ENCODE measurements around the gene PPHLN1. TPM values are rescaled to one million over a fixed set of nuclear protein-coding genes. Genes with fewer than 3 reads are reported as not detected.
"Not testable (repeated sequence)": the region's sequence is repeated elsewhere in the genome, so short reads cannot be mapped to it uniquely, and the experiment has no call there.

The PPHLN1 gene
- polyA plus RNA-seq, 1 donor, result 58.8 TPM

DNA sequence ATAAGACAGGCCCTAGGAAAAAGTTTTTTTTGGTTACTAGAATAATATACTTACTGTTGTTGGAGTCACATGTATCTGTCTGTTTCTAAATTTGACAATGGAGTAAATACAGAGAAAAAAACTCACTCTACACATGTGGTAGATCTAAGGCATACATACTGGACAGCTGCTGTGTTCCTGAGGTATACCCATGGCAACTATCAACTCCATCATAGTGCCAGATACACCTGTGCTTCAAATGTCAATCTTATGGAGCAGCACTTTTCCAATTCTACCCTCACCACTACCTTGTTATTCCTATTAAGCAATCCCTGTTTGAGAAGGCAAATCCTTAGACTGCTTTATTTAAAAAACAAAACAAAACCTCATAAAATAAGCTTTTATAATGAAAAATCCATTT lies 3.4 kb upstream of the PPHLN1 start:
- no peak for DNase-seq (ENCODE audit: low read depth)

DNA sequence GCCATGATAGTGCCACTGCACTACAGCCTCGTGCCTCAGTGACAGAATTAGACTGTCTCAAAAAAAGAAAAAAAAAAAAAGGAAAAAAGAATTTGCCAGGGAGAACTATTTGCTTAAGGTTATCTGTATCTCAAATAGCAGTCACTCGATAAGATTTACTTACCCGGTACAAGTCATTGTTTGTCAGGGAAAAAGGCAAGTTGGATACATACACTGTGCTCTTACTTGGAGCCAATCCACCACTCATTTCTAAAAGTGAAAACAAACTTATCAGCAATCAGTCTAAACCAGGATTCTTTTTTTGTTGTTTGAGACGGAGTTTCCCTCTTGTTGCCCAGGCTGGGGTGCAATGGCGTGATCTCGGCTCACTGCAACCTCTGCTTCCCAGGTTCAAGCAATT lies 2.1 kb upstream of the PPHLN1 start:
- DNase-seq (ENCODE audit: low read depth), result no peak

GRCh38 chr12:42325326-42325652 lies 678 bp upstream of the PPHLN1 start:
- DNase-seq (ENCODE audit: low read depth), result no peak

DNA sequence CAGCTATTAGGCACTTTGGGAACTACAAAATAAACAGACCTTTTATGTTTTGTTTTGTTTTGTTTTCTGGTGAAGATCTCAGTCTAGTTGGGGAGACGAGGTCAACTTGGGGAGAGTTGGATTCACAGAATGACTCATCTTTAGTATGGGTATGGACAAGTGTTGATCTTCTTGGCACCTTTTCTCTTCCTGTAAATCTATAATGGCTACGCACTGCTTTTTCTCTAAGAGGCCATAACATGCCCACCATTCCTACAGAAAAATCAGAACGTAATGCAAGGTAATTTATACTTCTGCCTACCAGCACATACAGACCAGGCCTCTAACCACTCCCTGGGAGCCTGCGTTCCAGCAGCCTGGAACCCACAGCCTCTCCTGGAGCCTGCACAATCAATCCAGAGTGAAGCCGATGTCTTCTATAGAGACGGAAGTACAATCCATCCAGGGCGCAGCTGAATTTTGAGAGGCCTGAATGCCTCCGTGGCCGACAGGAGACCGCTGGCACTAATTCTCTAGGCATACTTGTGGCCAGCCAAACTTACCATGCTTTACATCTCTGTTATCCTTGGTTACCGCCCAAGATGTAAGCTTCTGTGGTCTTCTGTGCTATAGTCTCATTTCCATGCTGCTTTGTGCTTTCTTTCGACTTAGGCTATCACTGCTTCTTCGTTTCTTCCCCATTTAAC lies 717 bp downstream of the PPHLN1 start:
- DNase-seq (ENCODE audit: low read depth), result no peak

- no peak for DNase-seq (ENCODE audit: low read depth)
These were observed 1.2 kb downstream of the PPHLN1 start for GRCh38 chr12:42327227-42327590.

DNA sequence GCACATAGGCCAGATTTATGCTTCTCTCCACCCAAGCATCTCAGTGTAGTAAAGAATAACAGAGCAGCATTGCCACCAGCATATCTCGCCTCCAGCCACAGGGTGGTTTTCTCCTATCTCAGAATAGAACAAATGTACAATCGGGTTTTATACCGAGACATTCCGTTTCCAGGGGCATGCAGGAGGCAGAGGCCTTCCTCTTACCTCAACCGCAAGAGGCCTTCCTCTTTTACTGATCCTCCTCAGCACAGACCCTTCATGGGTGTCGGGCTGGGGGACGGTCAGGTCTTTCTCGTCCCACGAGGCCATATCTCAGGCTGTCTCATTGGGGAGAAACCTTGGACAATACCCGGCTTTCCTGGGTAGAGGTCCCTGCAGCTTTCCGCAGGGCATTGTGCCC lies 4.1 kb downstream of the PPHLN1 start:
- not testable (repeated sequence) for DNase-seq (ENCODE audit: low read depth)

GRCh38 chr12:42332301-42333285 lies 6.6 kb downstream of the PPHLN1 start:
- peak; percentile 24 for DNase-seq (ENCODE audit: low read depth)

- DNase-seq (ENCODE audit: low read depth), result no peak
These were observed 10.3 kb downstream of the PPHLN1 start for GRCh38 chr12:42336286-42336685.

DNA sequence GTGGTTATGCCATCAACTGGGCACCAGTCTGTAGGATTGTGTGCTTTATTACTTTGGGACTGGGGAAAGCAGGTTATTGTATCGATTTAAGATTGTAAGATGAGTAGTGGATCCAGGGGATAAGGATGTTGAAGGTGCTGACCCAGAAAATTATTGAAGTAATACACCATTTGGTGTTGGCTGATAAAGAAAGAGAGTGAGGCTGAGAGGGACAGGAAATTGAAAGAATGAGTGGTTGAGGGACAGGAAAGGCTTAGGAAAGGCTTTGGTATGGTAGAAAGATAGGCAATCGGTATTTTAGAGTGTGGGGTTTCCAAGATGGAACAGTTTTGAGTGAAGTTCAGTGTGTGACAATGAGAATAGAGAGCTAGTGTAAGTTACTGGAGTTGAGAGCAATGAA lies 12.3 kb downstream of the PPHLN1 start:
- no peak for DNase-seq (ENCODE audit: low read depth)

- DNase-seq (ENCODE audit: low read depth), result no peak
These were observed 16.1 kb downstream of the PPHLN1 start for GRCh38 chr12:42342028-42342427.

GRCh38 chr12:42343721-42344120 lies 17.8 kb downstream of the PPHLN1 start:
- DNase-seq (ENCODE audit: low read depth), result no peak

DNA sequence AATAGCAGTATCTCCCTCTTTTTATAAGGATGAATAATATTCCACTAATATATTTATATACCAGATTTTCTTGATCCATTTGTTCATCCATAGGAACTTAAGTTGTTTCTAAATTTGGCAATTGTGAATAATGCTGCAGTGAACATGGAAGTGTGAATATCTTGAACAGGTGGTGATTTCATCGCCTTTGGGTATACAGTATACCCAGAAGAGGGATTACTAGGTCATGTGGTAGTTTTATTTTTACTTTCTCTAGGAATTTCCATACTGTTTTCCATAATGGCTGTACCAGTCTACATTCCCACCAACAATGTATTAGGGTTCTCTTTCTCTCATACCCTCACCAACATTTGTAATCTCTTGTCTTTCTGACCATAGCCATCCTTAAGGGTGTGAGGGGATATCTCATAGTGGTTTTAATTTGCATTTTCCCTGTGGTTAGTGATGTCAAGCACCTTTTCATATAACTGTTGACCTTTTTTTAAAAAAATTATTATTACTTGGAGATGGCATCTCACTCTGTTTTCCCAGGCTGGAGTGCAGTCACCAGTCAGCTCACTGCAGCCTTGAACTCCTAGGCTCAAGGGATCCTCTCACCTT lies 20.5 kb downstream of the PPHLN1 start:
- no peak for DNase-seq (ENCODE audit: low read depth)

DNA sequence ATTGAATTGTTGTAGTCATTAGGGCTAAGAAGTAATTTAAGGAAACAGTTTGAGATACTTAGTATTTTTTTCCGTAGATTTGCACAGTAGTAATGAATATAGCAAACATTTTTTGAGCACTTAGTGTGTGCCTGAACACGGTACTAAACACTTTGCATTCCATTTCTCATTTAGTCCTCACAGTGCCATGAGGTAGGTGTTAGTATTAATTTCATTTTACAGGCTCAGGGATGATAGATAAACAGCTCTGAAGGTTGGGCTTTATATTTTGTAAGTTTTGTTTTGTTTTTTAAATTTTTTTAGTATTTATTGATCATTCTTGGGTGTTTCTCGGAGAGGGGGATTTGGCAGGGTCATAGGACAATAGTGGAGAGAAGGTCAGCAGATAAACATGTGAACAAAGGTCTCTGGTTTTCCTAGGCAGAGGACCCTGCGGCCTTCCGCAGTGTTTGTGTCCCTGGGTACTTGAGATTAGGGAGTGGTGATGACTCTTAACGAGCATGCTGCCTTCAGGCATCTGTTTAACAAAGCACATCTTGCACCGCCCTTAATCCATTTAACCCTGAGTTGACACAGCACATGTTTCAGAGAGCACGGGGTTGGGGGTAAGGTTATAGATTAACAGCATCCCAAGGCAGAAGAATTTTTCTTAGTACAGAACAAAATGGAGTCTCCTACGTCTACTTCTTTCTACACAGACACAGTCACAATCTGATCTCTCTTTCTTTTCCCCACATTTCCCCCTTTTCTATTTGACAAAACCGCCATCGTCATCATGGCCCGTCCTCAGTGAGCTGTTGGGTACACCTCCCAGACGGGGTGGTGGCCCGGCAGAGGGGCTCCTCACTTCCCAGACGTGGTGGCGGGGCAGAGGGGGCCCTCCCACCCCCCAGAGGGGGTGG lies 23.4 kb downstream of the PPHLN1 start:
- DNase-seq (ENCODE audit: low read depth), result not testable (repeated sequence)

DNA sequence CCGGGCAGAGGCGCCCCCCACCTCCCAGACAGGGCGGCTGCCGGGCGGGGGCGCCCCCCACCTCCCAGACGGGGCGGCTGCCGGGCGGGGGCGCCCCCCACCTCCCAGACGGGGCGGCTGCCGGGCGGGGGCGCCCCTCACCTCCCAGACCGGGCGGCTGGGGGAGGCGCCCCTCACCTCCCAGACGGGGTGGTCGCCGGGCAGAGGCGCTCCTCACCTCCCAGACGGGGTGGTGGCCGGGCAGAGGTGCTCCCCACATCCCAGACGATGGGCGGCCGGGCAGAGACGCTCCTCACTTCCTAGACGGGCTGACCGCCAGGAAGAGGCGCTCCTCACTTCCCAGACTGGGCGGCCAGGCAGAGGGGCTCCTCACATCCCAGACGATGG lies 24.0 kb downstream of the PPHLN1 start:
- DNase-seq (ENCODE audit: low read depth), result not testable (repeated sequence)

DNA sequence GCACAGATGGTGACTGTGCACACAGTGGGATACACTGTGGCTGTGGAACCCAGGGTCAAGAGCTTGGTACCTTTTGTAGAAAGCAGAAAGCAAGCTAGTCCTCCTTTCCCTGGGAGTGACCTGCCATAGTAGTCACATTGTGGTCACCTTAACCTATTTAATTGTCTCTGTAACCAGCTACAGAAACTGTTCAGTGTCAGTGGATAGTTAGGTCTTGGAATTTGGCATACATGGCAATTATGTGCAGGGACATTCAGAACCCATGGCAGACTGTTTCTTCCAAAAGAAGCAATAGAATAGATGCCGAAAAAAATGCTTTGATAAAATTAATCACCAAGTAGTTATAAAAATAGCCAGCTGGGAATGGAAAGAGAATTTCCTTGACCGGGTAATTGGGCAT lies 30.4 kb downstream of the PPHLN1 start:
- DNase-seq (ENCODE audit: low read depth), result no peak

GRCh38 chr12:42360747-42361403 lies 34.9 kb downstream of the PPHLN1 start:
- DNase-seq (ENCODE audit: low read depth), result no peak

DNA sequence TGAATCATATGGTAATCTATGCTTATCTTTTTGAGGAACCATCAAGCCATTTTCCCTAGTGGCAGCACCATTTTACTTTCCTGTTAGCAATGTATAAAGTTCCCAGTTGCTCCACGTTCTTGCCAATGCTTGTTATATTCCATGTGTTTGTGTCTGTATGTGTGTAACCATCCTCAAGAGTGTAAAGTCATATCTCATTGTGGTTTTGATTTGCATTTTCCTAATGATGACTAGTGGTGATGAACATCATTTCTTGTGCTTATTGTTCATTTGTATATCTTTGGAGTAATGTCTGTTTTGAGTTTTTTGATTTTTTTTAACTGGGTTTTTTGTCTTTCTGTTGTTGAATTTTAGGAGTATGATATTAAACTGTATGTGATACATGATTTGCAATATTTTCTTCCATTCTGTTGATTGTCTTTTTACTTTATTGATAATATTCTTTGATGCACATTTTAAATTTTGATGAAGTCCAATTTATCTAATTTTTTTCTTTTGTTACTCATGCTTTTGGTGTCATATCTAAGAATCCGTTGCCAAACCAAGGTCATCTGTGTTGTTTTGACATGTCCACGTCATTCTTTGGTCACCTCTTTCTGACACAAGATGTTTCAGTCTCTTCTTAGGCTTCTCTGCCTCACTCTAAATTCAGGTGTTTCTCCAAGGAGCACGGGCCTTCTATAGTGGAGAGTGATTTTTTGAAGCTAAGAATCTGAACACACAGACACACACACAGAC lies 36.1 kb downstream of the PPHLN1 start:
- no peak for DNase-seq (ENCODE audit: low read depth)

- DNase-seq (ENCODE audit: low read depth), result no peak
These were observed 36.8 kb downstream of the PPHLN1 start for GRCh38 chr12:42362647-42363260.

GRCh38 chr12:42364692-42365091 lies 38.7 kb downstream of the PPHLN1 start:
- no peak for DNase-seq (ENCODE audit: low read depth)

- no peak for DNase-seq (ENCODE audit: low read depth)
These were observed 39.5 kb downstream of the PPHLN1 start for GRCh38 chr12:42365486-42365885.
